IPS DF 4.7 (cell line): ENCODE data around the gene ITGAL.
"Not testable (repeated sequence)": the region's sequence is repeated elsewhere in the genome, so short reads cannot be mapped to it uniquely, and the experiment has no call there.

Experiments used
- DNase-seq: peaks from one replicate; pipeline ENCODE4 v3.0.0-alpha.2; 2013; ENCODE audit warnings: low spot score; ENCODE audit errors: extremely low read depth

ITGAL gene

GRCh38 chr16:30457743-30458560, 14.6 kb upstream of the ITGAL start:
- no peak for DNase-seq

- no peak for DNase-seq
Observed at GRCh38 chr16:30458561-30459394, 13.8 kb upstream of the ITGAL start.

- no peak for DNase-seq
Observed at GRCh38 chr16:30459456-30459855, 13.1 kb upstream of the ITGAL start.

- DNase-seq: not testable (repeated sequence)
Observed at GRCh38 chr16:30461426-30461825, 11.1 kb upstream of the ITGAL start.

GRCh38 chr16:30464078-30464477, 8.5 kb upstream of the ITGAL start:
- DNase-seq: no peak

- no peak for DNase-seq
Observed at GRCh38 chr16:30470170-30470512, 2.4 kb upstream of the ITGAL start.

GRCh38 chr16:30470632-30470995, 1.9 kb upstream of the ITGAL start:
- no peak for DNase-seq

GRCh38 chr16:30473231-30474073, 910 bp downstream of the ITGAL start:
- DNase-seq: no peak

GRCh38 chr16:30474074-30474452, 1.5 kb downstream of the ITGAL start:
- no peak for DNase-seq

GRCh38 chr16:30474684-30475083, 2.1 kb downstream of the ITGAL start:
- no peak for DNase-seq

- DNase-seq: no peak
Observed at GRCh38 chr16:30476991-30477390, 4.4 kb downstream of the ITGAL start.

- DNase-seq: not testable (repeated sequence)
Observed at GRCh38 chr16:30477773-30478172, 5.2 kb downstream of the ITGAL start.

GRCh38 chr16:30478766-30479478, 6.4 kb downstream of the ITGAL start:
- DNase-seq: no peak

GRCh38 chr16:30481381-30481780, 8.8 kb downstream of the ITGAL start:
- no peak for DNase-seq

- no peak for DNase-seq
Observed at GRCh38 chr16:30482366-30482765, 9.8 kb downstream of the ITGAL start.

GRCh38 chr16:30484887-30485286, 12.3 kb downstream of the ITGAL start:
- DNase-seq: no peak

- DNase-seq: no peak
Observed at GRCh38 chr16:30485818-30486436, 13.4 kb downstream of the ITGAL start.

- DNase-seq: no peak
Observed at GRCh38 chr16:30488764-30489605, 16.4 kb downstream of the ITGAL start.

GRCh38 chr16:30490210-30490609, 17.7 kb downstream of the ITGAL start:
- DNase-seq: no peak

GRCh38 chr16:30491229-30491628, 18.7 kb downstream of the ITGAL start:
- no peak for DNase-seq
